IMR-90 (cell line): ENCODE results near the gene CMIP. TPM values are rescaled to one million over a fixed set of nuclear protein-coding genes. Genes with fewer than 3 reads are reported as not detected.

Experiments used
- ATAC-seq: fragments of 200-7000 bp; cut with Tn5 transposase; 2 replicates; pipeline ENCODE4 v1.9.1; 2020; ENCODE audit warnings: low read depth, mild to moderate bottlenecking, moderate library complexity
- BruUV-seq: library from RNA; stranded (reverse); fragments of 400-500 nt; replicated peaks from 2 replicates; lab custom pipeline; 2021; lab: Mats Ljungman, UMichigan
- CTCF ChIA-PET: fragments of 300-600 bp; formaldehyde crosslinking; extraction: SDS; loops from one replicate; lab custom pipeline; 2021; ENCODE audit warnings: antibody characterized with exemption; lab: Yijun Ruan, JAX
- POLR2A ChIA-PET: fragments of 300-600 bp; sonication (Branson Sonifier 250); formaldehyde crosslinking; loops from one replicate; lab custom pipeline; 2022; ENCODE audit warnings: antibody characterized with exemption; ENCODE audit not compliant: unreplicated experiment; lab: Charles Lee
- DNase-seq: peaks from one replicate; pipeline ENCODE4 v3.0.0; 2013
- H2AFZ ChIP-seq: replicated peaks from 2 replicates; pipeline ENCODE3; 2013; ENCODE audit warnings: low read length, mild to moderate bottlenecking; ENCODE audit not compliant: poor library complexity
- H2AK5ac ChIP-seq: 2 replicates; pipeline ENCODE4 v1.6.1; 2013; ENCODE audit warnings: low read depth, low read length, inconsistent platforms
- H2AK9ac ChIP-seq: replicated peaks from 2 replicates; pipeline ENCODE3; 2013; ENCODE audit warnings: mild to moderate bottlenecking, low read depth, low read length, moderate library complexity; ENCODE audit not compliant: poor library complexity
- H2BK120ac ChIP-seq: 2 replicates; pipeline ENCODE4 v1.6.1; 2013; ENCODE audit warnings: low read depth, low read length, inconsistent platforms
- H2BK15ac ChIP-seq: 3 replicates; pipeline ENCODE4 v1.6.1; 2013; ENCODE audit warnings: low read depth, low read length, inconsistent platforms
- H2BK20ac ChIP-seq: 2 replicates; pipeline ENCODE4 v1.6.1; 2013; ENCODE audit warnings: low read depth, mild to moderate bottlenecking, inconsistent platforms, low read length, moderate library complexity
- H2BK5ac ChIP-seq: 2 replicates; pipeline ENCODE4 v1.6.1; 2013; ENCODE audit warnings: mild to moderate bottlenecking, low read depth, low read length, inconsistent platforms; ENCODE audit not compliant: poor library complexity, severe bottlenecking
- H3K14ac ChIP-seq: replicated peaks from 2 replicates; pipeline ENCODE4 v1.6.1; 2013; ENCODE audit warnings: low read depth, low read length, inconsistent platforms
- H3K18ac ChIP-seq: 2 replicates; pipeline ENCODE4 v1.6.1; 2013; ENCODE audit warnings: low read depth, low read length, control low read depth
- H3K23ac ChIP-seq: 2 replicates; pipeline ENCODE4 v1.6.1; 2013; ENCODE audit warnings: low read depth, low read length, inconsistent platforms
- H3K27ac ChIP-seq: 2 replicates; pipeline ENCODE4 v1.5.1; 2013; ENCODE audit warnings: mild to moderate bottlenecking, control low read depth, low read length; ENCODE audit not compliant: insufficient read depth
- H3K27me3 ChIP-seq: 2 replicates; pipeline ENCODE4 v1.6.1; 2013; ENCODE audit warnings: low read length; ENCODE audit not compliant: control insufficient read depth, insufficient read depth
- H3K36me3 ChIP-seq: 2 replicates; pipeline ENCODE4 v1.6.1; 2013; ENCODE audit warnings: low read length, mixed read lengths; ENCODE audit not compliant: control insufficient read depth, insufficient read depth
- H3K4ac ChIP-seq: 2 replicates; pipeline ENCODE4 v1.6.1; 2013; ENCODE audit warnings: low read depth, low read length, inconsistent platforms
- H3K4me1 ChIP-seq: 2 replicates; pipeline ENCODE4 v1.6.1; 2013; ENCODE audit warnings: low read length, mixed read lengths; ENCODE audit not compliant: control insufficient read depth, insufficient read depth
- H3K4me2 ChIP-seq: 2 replicates; pipeline ENCODE4 v1.6.1; 2013; ENCODE audit warnings: low read depth, mild to moderate bottlenecking, control low read depth, low read length, moderate library complexity
- H3K4me3 ChIP-seq: 2 replicates; pipeline ENCODE4 v1.5.1; 2013; ENCODE audit warnings: low read depth, mild to moderate bottlenecking, control low read depth, low read length, moderate library complexity; ENCODE audit not compliant: insufficient read depth
- H3K56ac ChIP-seq: 2 replicates; pipeline ENCODE4 v1.6.1; 2013; ENCODE audit warnings: low read length, inconsistent platforms; ENCODE audit not compliant: insufficient read depth; ENCODE audit errors: extremely low read depth
- H3K79me1 ChIP-seq, 2 experiments: 2 replicates each; pipeline ENCODE4 v1.6.1; 2013; ENCODE audit warnings: low read length in 2 of 2, inconsistent platforms in 1 of 2, low read depth in 1 of 2
- H3K9ac ChIP-seq: 2 replicates; pipeline ENCODE4 v1.6.1; 2013; ENCODE audit warnings: low read depth, low read length, control low read depth
- H3K9me1 ChIP-seq: 2 replicates; pipeline ENCODE4 v1.6.1; 2013; ENCODE audit warnings: low read length, inconsistent platforms; ENCODE audit not compliant: insufficient read depth
- H3K9me3 ChIP-seq: 2 replicates; pipeline ENCODE4 v1.6.1; 2013; ENCODE audit warnings: low read length; ENCODE audit not compliant: control insufficient read depth, insufficient read depth
- H4K20me1 ChIP-seq: 2 replicates; pipeline ENCODE4 v1.6.1; 2013; ENCODE audit warnings: low read length, inconsistent platforms; ENCODE audit not compliant: insufficient read depth
- H4K5ac ChIP-seq: 2 replicates; pipeline ENCODE4 v1.6.1; 2013; ENCODE audit warnings: mild to moderate bottlenecking, low read depth, low read length, control low read depth
- H4K8ac ChIP-seq, 2 experiments: 2 replicates each; pipeline ENCODE4 v1.6.1; 2013; ENCODE audit warnings: low read depth in 2 of 2, low read length in 2 of 2, control low read depth in 1 of 2, inconsistent platforms in 1 of 2
- H4K91ac ChIP-seq: 2 replicates; pipeline ENCODE4 v1.6.1; 2013; ENCODE audit warnings: low read depth, low read length, inconsistent platforms; ENCODE audit not compliant: insufficient read depth
- BHLHE40 ChIP-seq: fragments of 150-350 bp; IDR thresholded peaks from 2 replicates; pipeline ENCODE4 v1.6.1; 2016; ENCODE audit warnings: mild to moderate bottlenecking, low read depth, low read length
- CTCF ChIP-seq: conservative IDR thresholded peaks from 2 replicates; pipeline ENCODE4 v1.5.1; 2012; ENCODE audit warnings: mild to moderate bottlenecking, low read depth, low read length, improper control_type of control experiment
- MXI1 ChIP-seq: IDR thresholded peaks from 2 replicates; pipeline ENCODE4 v1.6.1; 2012; ENCODE audit warnings: low read depth, mild to moderate bottlenecking, low read length, moderate library complexity, borderline replicate concordance
- NFE2L2 ChIP-seq: fragments of 150-350 bp; IDR thresholded peaks from 2 replicates; pipeline ENCODE4 v1.6.1; 2016; ENCODE audit warnings: low read depth, mild to moderate bottlenecking, low read length
- POLR2A ChIP-seq: IDR thresholded peaks from 2 replicates; pipeline ENCODE4 v1.6.1; 2012; ENCODE audit warnings: mild to moderate bottlenecking, low read depth, low read length
- WGBS, 2 experiments: methylation state at CpG; one replicate each; pipeline versions ENCODE4 v1.1.5 to v1.1.7; 2013; ENCODE audit warnings: missing lambda C conversion rate in 2 of 2; ENCODE audit not compliant: insufficient read length in 1 of 2; ENCODE audit errors: extremely low coverage in 2 of 2; 5-methylcytosine and 5-hydroxymethylcytosine counted together
- dilution Hi-C: fragments of 300-500 bp; cut with HindIII; formaldehyde crosslinking; loops from one replicate; pipeline ENCODE4 v1.14.3; 2018; ENCODE audit warnings: low sequenced_read_pairs; ENCODE audit not compliant: unreplicated experiment
- in situ Hi-C: fragments of 300-500 bp; cut with MboI; formaldehyde crosslinking; loops from 3 replicates; pipeline ENCODE4 v1.14.3; 2019; ENCODE audit warnings: low sequenced_read_pairs, inconsistent platforms, mixed read lengths
- intact Hi-C: fragments of 100-400 bp; cut with micrococcal nuclease; formaldehyde crosslinking; loops from 2 replicates; pipeline ENCODE4 v1.10.0; 2022
- polyA plus RNA-seq, 3 experiments: library from polyadenylated mRNA; depleted of rRNA; stranded (reverse); fragments of >200 nt; gene quantifications; 2 replicates each; pipeline ENCODE4 v1.2.3, GENCODE V29; 2012; ENCODE audit warnings: low replicate concordance in 1 of 3
- total RNA-seq: library from RNA; depleted of rRNA; stranded (reverse); fragments of >200 nt; gene quantifications from 2 replicates; pipeline ENCODE4 v1.2.3, GENCODE V29; 2012
- TF ChIP-seq, protein P1 (sequence below): fragments of 150-350 bp; IDR thresholded peaks from 2 replicates; pipeline ENCODE4 v1.6.1; 2016; ENCODE audit warnings: low read depth, mild to moderate bottlenecking, low read length, moderate library complexity, borderline replicate concordance

Gene CMIP
- total and polyA plus RNA-seq, 2 of the 4 experiments (the other 2 are of a cell fraction): 3.2 to 11.6 TPM

DNA sequence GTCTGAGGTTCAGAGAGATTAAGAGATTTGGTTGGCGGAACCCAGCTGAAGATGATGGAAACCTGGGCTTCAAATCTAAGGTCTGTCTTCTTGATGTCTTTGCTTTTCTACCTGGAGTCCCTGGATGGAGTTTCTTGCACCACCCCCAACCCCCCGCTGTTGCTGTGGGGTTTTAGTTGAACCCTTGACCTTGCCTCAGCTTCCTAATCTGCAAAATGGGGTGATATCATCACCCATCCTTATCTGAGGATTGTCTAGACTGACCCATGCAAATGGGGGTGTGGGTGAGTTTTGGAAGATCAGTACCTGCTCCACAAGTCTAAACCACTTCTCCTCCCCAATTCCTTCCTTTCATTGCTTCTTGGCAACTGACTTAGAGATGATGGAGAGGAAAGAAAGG is 9.0 kb upstream of the CMIP start:
- H4K8ac ChIP-seq: no peak overlapping the region
- no peak overlapping the region for H2BK15ac ChIP-seq
- dilution Hi-C loops (no loop called here), intact Hi-C loops (no loop called here), in situ Hi-C loops (no loop called here)
- TF ChIP-seq POLR2A: no peak
- no peak for TF ChIP-seq NFE2L2
- no peak for TF ChIP-seq BHLHE40
- TF ChIP-seq CTCF: no peak
- TF ChIP-seq, protein P1, sequence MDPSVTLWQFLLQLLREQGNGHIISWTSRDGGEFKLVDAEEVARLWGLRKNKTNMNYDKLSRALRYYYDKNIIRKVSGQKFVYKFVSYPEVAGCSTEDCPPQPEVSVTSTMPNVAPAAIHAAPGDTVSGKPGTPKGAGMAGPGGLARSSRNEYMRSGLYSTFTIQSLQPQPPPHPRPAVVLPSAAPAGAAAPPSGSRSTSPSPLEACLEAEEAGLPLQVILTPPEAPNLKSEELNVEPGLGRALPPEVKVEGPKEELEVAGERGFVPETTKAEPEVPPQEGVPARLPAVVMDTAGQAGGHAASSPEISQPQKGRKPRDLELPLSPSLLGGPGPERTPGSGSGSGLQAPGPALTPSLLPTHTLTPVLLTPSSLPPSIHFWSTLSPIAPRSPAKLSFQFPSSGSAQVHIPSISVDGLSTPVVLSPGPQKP: no peak
- no peak for TF ChIP-seq MXI1
- no peak overlapping the region for H2AK5ac ChIP-seq
- no peak overlapping the region for H3K56ac ChIP-seq
- no peak overlapping the region for H3K14ac ChIP-seq
- peaks cover 5% of the 10 kb centered on the region; the same call in 1 of the 2 replicates for H3K4me1 ChIP-seq
- H2AK9ac ChIP-seq: no peak overlapping the region
- CTCF ChIA-PET: no interaction called here
- no peak overlapping the region for H2BK120ac ChIP-seq
- no peak overlapping the region for H3K4me2 ChIP-seq
- H2AFZ ChIP-seq: no peak overlapping the region
- no peak for DNase-seq
- H3K4me3 ChIP-seq: no peak overlapping the region
- H2BK5ac ChIP-seq: no peak overlapping the region
- no peaks in the 10 kb centered on the region; the same call in 1 of the 2 replicates for H3K9me1 ChIP-seq
- BruUV-seq: no TSS peak
- H3K23ac ChIP-seq: no peak overlapping the region
- POLR2A ChIA-PET: no interaction called here
- H3K18ac ChIP-seq: no peak overlapping the region
- no peaks in the 10 kb centered on the region for H4K20me1 ChIP-seq
- no peaks in the 10 kb centered on the region for H3K9me3 ChIP-seq
- H2BK20ac ChIP-seq: no peak overlapping the region
- H4K5ac ChIP-seq: no peak overlapping the region
- H3K9ac ChIP-seq: no peak overlapping the region
- H3K4ac ChIP-seq: no peak overlapping the region
- no peak overlapping the region for H3K27ac ChIP-seq
- no peaks in the 10 kb centered on the region for H3K79me1 ChIP-seq
- peaks cover 17% of the 10 kb centered on the region for H3K27me3 ChIP-seq
- no peaks in the 10 kb centered on the region for H3K36me3 ChIP-seq
- no CpG with 5 or more reads among the region's 2 CpGs for WGBS, 2 experiments
- H4K91ac ChIP-seq: no peak overlapping the region
- no peak for ATAC-seq
